BLaER1 treated with 17β-estradiol and CSF1 and Interleukin-3, amounts not matched to agents 10 nM and 100 nM (cell line): ENCODE data around the gene ZNF497.

ENCODE experiments used
- H3K27ac ChIP-seq, 11 experiments: shearing (Covaris generic); formaldehyde crosslinking; 2 replicates each; pipeline ENCODE4 v1.8.1; 2022
- H3K27me3 ChIP-seq, 11 experiments: shearing (Covaris generic); formaldehyde crosslinking; 2 replicates each; pipeline ENCODE4 v1.8.1; 2022
- H3K36me3 ChIP-seq, 11 experiments: shearing (Covaris generic); formaldehyde crosslinking; 2 replicates each; pipeline ENCODE4 v1.8.1; 2022
- H3K4me1 ChIP-seq, 10 experiments: shearing (Covaris generic); formaldehyde crosslinking; 2 replicates each; pipeline ENCODE4 v1.8.1; 2022
- H3K4me2 ChIP-seq, 11 experiments: shearing (Covaris generic); formaldehyde crosslinking; 2 replicates each; pipeline ENCODE4 v1.8.1; 2022
- H3K4me3 ChIP-seq, 10 experiments: shearing (Covaris generic); formaldehyde crosslinking; 2 replicates each; pipeline ENCODE4 v1.8.1; 2022
- H3K9ac ChIP-seq, 11 experiments: shearing (Covaris generic); formaldehyde crosslinking; 2 replicates each; pipeline ENCODE4 v1.8.1; 2022
- H3K9me3 ChIP-seq, 11 experiments: shearing (Covaris generic); formaldehyde crosslinking; replicated peaks in 1 of 11; 2 replicates each; pipeline ENCODE4 v1.8.1; 2022
- H4K20me1 ChIP-seq, 11 experiments: shearing (Covaris generic); formaldehyde crosslinking; 2 replicates each; pipeline ENCODE4 v1.8.1; 2022
- Cebpa-rat ChIP-seq, 11 experiments: shearing (Covaris generic); IDR thresholded peaks; 2 replicates each; pipeline ENCODE4 v1.8.1; 2022

The ZNF497 gene

GRCh38 chr19:58387338-58388174, 25.0 kb upstream of the ZNF497 start:
- H3K4me1 ChIP-seq, result peaks cover 57 to 86% (median 74%) of the 10 kb centered on the region in 10 experiments
- H3K4me3 ChIP-seq, result peak overlapping the region; percentile 80 to 96 (median 90)
- peak overlapping the region; percentile 89 to 98 (median 95) for H3K9ac ChIP-seq
- TF ChIP-seq Cebpa-rat (IDR thresholded peaks at IDR 0.05), result no peak
- H4K20me1 ChIP-seq, result peaks cover 40 to 54% (median 52%) of the 10 kb centered on the region in 11 experiments; a peak in 21 of 22 replicates
- H3K9me3 ChIP-seq, result no peaks in the 10 kb centered on the region
- peak overlapping the region; percentile 88 to 99 (median 96) for H3K4me2 ChIP-seq
- H3K27me3 ChIP-seq, result no peaks in the 10 kb centered on the region
- peaks cover 45 to 50% (median 48%) of the 10 kb centered on the region in 11 experiments for H3K36me3 ChIP-seq
- peak overlapping the region; percentile 93 to 99 (median 96) for H3K27ac ChIP-seq

GRCh38 chr19:58386576-58387337, 24.2 kb upstream of the ZNF497 start, which contains the start of gene RPS5:
RPS5 (plus strand) TSS chr19:58387269; CDS start chr19:58388138, 869 bp downstream.
- Histone ChIP-seq H3K36me3 (peaks cover 37 to 42% (median 40%) of the 10 kb centered on the region in 11 experiments), H3K4me2 (peak within 1 kb of the TSS; percentile 95 to 99 (median 98)), H3K4me1 (peaks cover 65 to 88% (median 81%) of the 10 kb centered on the region in 10 experiments), H3K9ac (peak within 1 kb of the TSS; percentile 89 to 98 (median 95)), H3K9me3 (no peaks in the 10 kb centered on the region), H4K20me1 (peaks cover 32 to 46% (median 44%) of the 10 kb centered on the region in 11 experiments; a peak in 21 of 22 replicates), H3K4me3 (peak within 1 kb of the TSS; percentile 80 to 96 (median 90)), H3K27me3 (no peaks in the 10 kb centered on the region), H3K27ac (peak within 1 kb of the TSS; percentile 93 to 99 (median 96))
- no peak for TF ChIP-seq Cebpa-rat (IDR thresholded peaks at IDR 0.05)

- peak overlapping the region; percentile 80 to 96 (median 90) for H3K4me3 ChIP-seq
- H3K9me3 ChIP-seq, result no peaks in the 10 kb centered on the region
- peak overlapping the region; percentile 89 to 98 (median 95) for H3K9ac ChIP-seq
- H3K36me3 ChIP-seq, result peaks cover 30 to 34% (median 33%) of the 10 kb centered on the region in 11 experiments
- H3K27me3 ChIP-seq, result no peaks in the 10 kb centered on the region
- no peak for TF ChIP-seq Cebpa-rat (IDR thresholded peaks at IDR 0.05)
- peak overlapping the region; percentile 93 to 99 (median 96) for H3K27ac ChIP-seq
- peaks cover 25 to 39% (median 36%) of the 10 kb centered on the region in 11 experiments; a peak in 21 of 22 replicates for H4K20me1 ChIP-seq
- peak overlapping the region; percentile 89 to 99 (median 97) for H3K4me2 ChIP-seq
- peaks cover 66 to 83% (median 78%) of the 10 kb centered on the region in 10 experiments for H3K4me1 ChIP-seq
Observed at GRCh38 chr19:58385891-58386575, 23.5 kb upstream of the ZNF497 start.

- Histone ChIP-seq H4K20me1 (peaks cover 20 to 33% (median 30%) of the 10 kb centered on the region in 11 experiments; a peak in 21 of 22 replicates), H3K4me2 (peak overlapping the region; percentile 89 to 99 (median 97)), H3K27ac (peak overlapping the region; percentile 93 to 99 (median 96); a peak in 21 of 22 replicates), H3K4me3 (peak overlapping the region in 8 of 10 experiments; percentile 80 to 96 (median 89); a peak in 15 of 20 replicates), H3K4me1 (peaks cover 63 to 77% (median 72%) of the 10 kb centered on the region in 10 experiments), H3K9ac (peak overlapping the region; percentile 89 to 98 (median 95)), H3K27me3 (no peaks in the 10 kb centered on the region), H3K9me3 (no peaks in the 10 kb centered on the region), H3K36me3 (peaks cover 23 to 28% (median 27%) of the 10 kb centered on the region in 11 experiments)
- TF ChIP-seq Cebpa-rat (IDR thresholded peaks at IDR 0.05), result no peak
Observed at GRCh38 chr19:58385313-58385890, 22.9 kb upstream of the ZNF497 start.

GRCh38 chr19:58382997-58383603, 20.5 kb upstream of the ZNF497 start:
- Histone ChIP-seq H3K4me1 (peaks cover 58 to 75% (median 70%) of the 10 kb centered on the region in 10 experiments), H3K27ac (peak overlapping the region in 10 of 11 experiments; percentile 26 to 96 (median 93); a peak in 16 of 22 replicates), H3K27me3 (no peaks in the 10 kb centered on the region), H3K9ac (peak overlapping the region in 10 of 11 experiments; percentile 81 to 96 (median 90); a peak in 19 of 22 replicates), H3K9me3 (no peaks in the 10 kb centered on the region), H3K36me3 (peaks cover under 1 to 5% (median 4%) of the 10 kb centered on the region in 11 experiments; a peak in 19 of 22 replicates), H3K4me3 (peak overlapping the region in 3 of 10 experiments; percentile 21 to 80 (median 76); a peak in 5 of 20 replicates), H3K4me2 (peak overlapping the region; percentile 81 to 99 (median 95)), H4K20me1 (peaks cover 3 to 9% (median 7%) of the 10 kb centered on the region in 11 experiments; a peak in 19 of 22 replicates)
- TF ChIP-seq Cebpa-rat (IDR thresholded peaks at IDR 0.05), result no peak

- H3K27me3 ChIP-seq, result no peaks in the 10 kb centered on the region
- H3K9me3 ChIP-seq, result no peaks in the 10 kb centered on the region
- H3K27ac ChIP-seq, result peak overlapping the region; percentile 70 to 96 (median 93); a peak in 21 of 22 replicates
- H3K4me3 ChIP-seq, result peak overlapping the region; percentile 65 to 82 (median 75)
- no peaks in the 10 kb centered on the region for H4K20me1 ChIP-seq
- peak overlapping the region; percentile 81 to 99 (median 95) for H3K4me2 ChIP-seq
- peak overlapping the region; percentile 81 to 96 (median 89) for H3K9ac ChIP-seq
- no peaks in the 10 kb centered on the region for H3K36me3 ChIP-seq
- no peak for TF ChIP-seq Cebpa-rat (IDR thresholded peaks at IDR 0.05)
- H3K4me1 ChIP-seq, result peaks cover 54 to 71% (median 66%) of the 10 kb centered on the region in 10 experiments
Observed at GRCh38 chr19:58381460-58382212, 19.1 kb upstream of the ZNF497 start.
